Stimulated activated CD4-positive, alpha-beta T cell treated with anti-CD3 and anti-CD28 coated beads, Interleukin-4, amount 100 ng/mL, for 24 hours (primary cell): ENCODE data around the gene ITGA7.
A peak's percentile ranks its signal among the peaks of the same experiment; 100 is the strongest.

Experiments used
- DNase-seq: peaks from one replicate; pipeline ENCODE4 v3.0.0-alpha.2; 2020

The ITGA7 gene

GRCh38 chr12:55717011-55718007 lies 9.6 kb upstream of the ITGA7 start:
- no peak for DNase-seq

GRCh38 chr12:55716582-55716957 lies 8.9 kb upstream of the ITGA7 start:
- no peak for DNase-seq

GRCh38 chr12:55715833-55716581 lies 8.3 kb upstream of the ITGA7 start, which contains the start of gene BLOC1S1:
TSS of gene BLOC1S1 (plus strand) at chr12:55716046. CDS start at chr12:55716052, 6 bp downstream.
- DNase-seq: peak; percentile 94

- DNase-seq: no peak
Observed at GRCh38 chr12:55715169-55715764, 7.6 kb upstream of the ITGA7 start.

- no peak for DNase-seq
Observed at GRCh38 chr12:55713721-55714120, 6.0 kb upstream of the ITGA7 start.

GRCh38 chr12:55712700-55713415 lies 5.2 kb upstream of the ITGA7 start:
- DNase-seq: no peak

- DNase-seq: no peak
Observed at GRCh38 chr12:55711786-55712553, 4.3 kb upstream of the ITGA7 start.

- no peak for DNase-seq
Observed at GRCh38 chr12:55708695-55709233, 1.1 kb upstream of the ITGA7 start.

- no peak for DNase-seq
Observed at GRCh38 chr12:55707219-55707671, 459 bp downstream of the ITGA7 start.

GRCh38 chr12:55706568-55707218 lies 1.0 kb downstream of the ITGA7 start:
- DNase-seq: no peak

GRCh38 chr12:55705782-55706402 lies 1.8 kb downstream of the ITGA7 start:
- no peak for DNase-seq

GRCh38 chr12:55704824-55705718 lies 2.6 kb downstream of the ITGA7 start:
- no peak for DNase-seq

- DNase-seq: no peak
Observed at GRCh38 chr12:55703901-55704761, 3.6 kb downstream of the ITGA7 start.

GRCh38 chr12:55703288-55703687 lies 4.4 kb downstream of the ITGA7 start:
- no peak for DNase-seq

GRCh38 chr12:55702861-55703260 lies 4.8 kb downstream of the ITGA7 start:
- no peak for DNase-seq

- no peak for DNase-seq
Observed at GRCh38 chr12:55700255-55701018, 7.3 kb downstream of the ITGA7 start.

GRCh38 chr12:55699471-55700055 lies 8.1 kb downstream of the ITGA7 start:
- no peak for DNase-seq
